OCI-LY1 (cell line): ENCODE measurements around the gene MXRA7.

Experiments used
- EZH2 ChIP-seq: fragments of 200-600 bp; sonication (generic), shearing (Covaris generic); IDR thresholded peaks from 2 replicates; pipeline ENCODE4 v1.8.0; 2017; ENCODE audit warnings: borderline replicate concordance, mixed run types, mild to moderate bottlenecking, antibody characterized with exemption, low read length, moderate library complexity, mixed read lengths
- TF ChIP-seq, protein P1 (sequence below): fragments of 200-600 bp; sonication (generic), shearing (Covaris generic); IDR thresholded peaks from 2 replicates; pipeline ENCODE4 v1.5.1; 2017; ENCODE audit warnings: mild to moderate bottlenecking, antibody characterized with exemption, low read length, moderate library complexity, mixed read lengths

DNA sequence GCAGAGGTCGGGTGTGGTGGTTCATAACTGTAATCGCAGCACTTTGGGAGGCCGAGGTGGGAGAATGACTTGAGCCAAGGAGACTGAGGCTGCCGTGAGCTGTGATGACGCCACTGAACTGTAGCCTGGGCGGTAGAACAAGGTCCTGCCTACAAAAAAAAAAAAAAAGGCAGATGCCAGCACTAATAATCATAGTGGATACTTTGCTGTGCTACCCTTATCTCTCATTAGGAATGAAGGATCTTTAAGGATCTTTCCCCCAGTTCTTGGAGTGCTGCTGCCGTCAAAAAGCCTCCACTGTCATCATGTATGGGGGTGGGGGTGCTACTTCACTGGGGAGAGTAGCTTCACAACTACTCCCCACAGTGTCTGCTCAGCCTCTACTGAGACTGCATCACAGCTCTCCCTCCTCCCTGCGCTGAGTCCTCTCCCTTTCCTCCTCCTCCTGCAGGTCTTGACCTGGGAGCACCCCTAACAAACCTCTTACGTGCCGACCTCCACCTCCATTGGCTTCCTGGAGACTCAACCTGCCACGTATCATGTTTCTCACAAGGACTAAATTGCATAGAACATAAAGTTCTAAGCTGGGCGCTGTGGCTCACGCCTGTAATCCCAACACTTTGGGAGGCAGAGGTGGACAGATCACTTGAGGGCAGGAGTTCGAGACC lies 42.8 kb downstream of the MXRA7 start:
- TF ChIP-seq, protein P1, sequence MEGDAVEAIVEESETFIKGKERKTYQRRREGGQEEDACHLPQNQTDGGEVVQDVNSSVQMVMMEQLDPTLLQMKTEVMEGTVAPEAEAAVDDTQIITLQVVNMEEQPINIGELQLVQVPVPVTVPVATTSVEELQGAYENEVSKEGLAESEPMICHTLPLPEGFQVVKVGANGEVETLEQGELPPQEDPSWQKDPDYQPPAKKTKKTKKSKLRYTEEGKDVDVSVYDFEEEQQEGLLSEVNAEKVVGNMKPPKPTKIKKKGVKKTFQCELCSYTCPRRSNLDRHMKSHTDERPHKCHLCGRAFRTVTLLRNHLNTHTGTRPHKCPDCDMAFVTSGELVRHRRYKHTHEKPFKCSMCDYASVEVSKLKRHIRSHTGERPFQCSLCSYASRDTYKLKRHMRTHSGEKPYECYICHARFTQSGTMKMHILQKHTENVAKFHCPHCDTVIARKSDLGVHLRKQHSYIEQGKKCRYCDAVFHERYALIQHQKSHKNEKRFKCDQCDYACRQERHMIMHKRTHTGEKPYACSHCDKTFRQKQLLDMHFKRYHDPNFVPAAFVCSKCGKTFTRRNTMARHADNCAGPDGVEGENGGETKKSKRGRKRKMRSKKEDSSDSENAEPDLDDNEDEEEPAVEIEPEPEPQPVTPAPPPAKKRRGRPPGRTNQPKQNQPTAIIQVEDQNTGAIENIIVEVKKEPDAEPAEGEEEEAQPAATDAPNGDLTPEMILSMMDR = no peak
- TF ChIP-seq EZH2 = no peak
